ENCODE data around the gene BAK1. TPM values are rescaled to one million over a fixed set of nuclear protein-coding genes. Genes with fewer than 3 reads are reported as not detected.

Gene BAK1
- total RNA-seq, 1 donor = 13.8 TPM

DNA sequence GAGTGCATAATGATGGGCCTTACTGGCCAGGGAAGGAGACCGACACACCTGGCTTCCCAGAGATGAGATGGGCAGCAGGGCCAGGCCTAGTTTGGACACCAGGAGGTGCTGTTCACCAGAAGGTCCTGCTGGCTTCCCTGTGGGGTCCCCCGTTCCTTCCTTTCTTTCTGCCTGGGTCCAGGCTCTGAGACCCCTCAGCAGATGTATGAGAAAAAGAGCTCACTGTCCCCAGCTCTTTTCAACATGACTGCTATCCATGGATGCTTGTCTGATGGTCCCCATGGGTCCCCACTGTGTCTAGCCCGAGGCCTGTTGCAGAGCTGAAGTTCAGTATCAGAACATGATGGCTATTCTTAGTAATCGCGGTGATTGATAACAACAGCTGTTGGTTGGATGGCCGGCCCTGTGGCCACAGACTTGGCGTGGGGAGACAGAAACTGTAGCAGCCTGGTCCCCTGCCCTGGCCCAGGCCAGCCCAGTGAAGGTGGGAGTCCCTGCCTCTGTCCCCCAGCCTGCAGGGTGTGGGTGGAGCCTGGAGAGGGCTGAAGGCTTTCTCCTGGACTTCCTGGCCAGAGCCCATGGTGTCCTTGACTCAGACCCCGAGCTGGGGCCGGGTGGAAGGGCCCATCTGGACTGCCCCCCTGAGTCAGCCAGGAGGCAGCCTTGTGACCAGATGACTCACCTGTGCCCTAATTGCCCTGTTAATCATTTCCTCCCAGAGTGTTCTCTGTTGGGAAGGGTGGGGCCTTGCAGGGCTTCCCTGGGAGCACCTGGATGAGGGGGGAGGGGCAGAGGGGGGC is 9.9 kb upstream of the BAK1 start:
- H3K79me2 ChIP-seq (ENCODE audit: insufficient read depth, low read length) = no peaks in the 10 kb centered on the region
- no peaks in the 10 kb centered on the region for H3K36me3 ChIP-seq (ENCODE audit: insufficient read depth, low read length)
- H2AFZ ChIP-seq (ENCODE audit: low read length) = peak overlapping the region; percentile 82
- H3K4me3 ChIP-seq (ENCODE audit: insufficient read depth, low read length) = peak overlapping the region; percentile 14
- no peaks in the 10 kb centered on the region for H4K20me1 ChIP-seq (ENCODE audit: insufficient read depth, low read length)
- H3K27me3 ChIP-seq (ENCODE audit: insufficient read depth, low read length) = no peaks in the 10 kb centered on the region
- TF ChIP-seq, protein P1, sequence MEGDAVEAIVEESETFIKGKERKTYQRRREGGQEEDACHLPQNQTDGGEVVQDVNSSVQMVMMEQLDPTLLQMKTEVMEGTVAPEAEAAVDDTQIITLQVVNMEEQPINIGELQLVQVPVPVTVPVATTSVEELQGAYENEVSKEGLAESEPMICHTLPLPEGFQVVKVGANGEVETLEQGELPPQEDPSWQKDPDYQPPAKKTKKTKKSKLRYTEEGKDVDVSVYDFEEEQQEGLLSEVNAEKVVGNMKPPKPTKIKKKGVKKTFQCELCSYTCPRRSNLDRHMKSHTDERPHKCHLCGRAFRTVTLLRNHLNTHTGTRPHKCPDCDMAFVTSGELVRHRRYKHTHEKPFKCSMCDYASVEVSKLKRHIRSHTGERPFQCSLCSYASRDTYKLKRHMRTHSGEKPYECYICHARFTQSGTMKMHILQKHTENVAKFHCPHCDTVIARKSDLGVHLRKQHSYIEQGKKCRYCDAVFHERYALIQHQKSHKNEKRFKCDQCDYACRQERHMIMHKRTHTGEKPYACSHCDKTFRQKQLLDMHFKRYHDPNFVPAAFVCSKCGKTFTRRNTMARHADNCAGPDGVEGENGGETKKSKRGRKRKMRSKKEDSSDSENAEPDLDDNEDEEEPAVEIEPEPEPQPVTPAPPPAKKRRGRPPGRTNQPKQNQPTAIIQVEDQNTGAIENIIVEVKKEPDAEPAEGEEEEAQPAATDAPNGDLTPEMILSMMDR (IDR thresholded peaks at IDR 0.05; ENCODE audit: extremely low read depth, low read depth, low read length) = peak; percentile 96
- peaks cover 17% of the 10 kb centered on the region for H3K4me1 ChIP-seq (ENCODE audit: insufficient read depth, low read length)
- peak overlapping the region; percentile 63 for H3K4me2 ChIP-seq (ENCODE audit: insufficient read depth, low read length)
- H3K27ac ChIP-seq (ENCODE audit: low read depth, low read length) = peak overlapping the region; percentile 22
- no peaks in the 10 kb centered on the region for H3K9me3 ChIP-seq (ENCODE audit: low read depth, low read length)
- DNase-seq (ENCODE audit: insufficient read length, low spot score, missing footprints) = peak; percentile 98

DNA sequence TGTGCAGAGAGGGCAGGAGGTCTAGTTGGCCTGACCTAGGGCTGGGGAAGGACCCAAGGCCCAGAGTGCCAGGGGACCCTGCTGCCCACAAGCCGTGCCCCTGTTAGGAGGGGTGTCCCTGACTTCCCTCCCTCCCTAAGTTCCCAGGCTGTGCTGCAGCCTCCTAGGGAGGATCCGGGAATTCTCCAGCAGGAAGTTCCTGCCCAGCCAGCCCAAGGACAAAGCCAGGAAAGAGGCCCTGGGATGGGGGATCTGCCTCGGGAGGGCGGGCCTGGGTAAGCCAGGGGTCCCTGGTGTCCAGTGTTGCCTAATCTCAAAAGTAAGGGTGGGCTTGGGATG is 9.3 kb upstream of the BAK1 start:
- H3K27ac ChIP-seq (ENCODE audit: low read depth, low read length) = no peak overlapping the region
- no peak for DNase-seq (ENCODE audit: insufficient read length, low spot score, missing footprints)

DNA sequence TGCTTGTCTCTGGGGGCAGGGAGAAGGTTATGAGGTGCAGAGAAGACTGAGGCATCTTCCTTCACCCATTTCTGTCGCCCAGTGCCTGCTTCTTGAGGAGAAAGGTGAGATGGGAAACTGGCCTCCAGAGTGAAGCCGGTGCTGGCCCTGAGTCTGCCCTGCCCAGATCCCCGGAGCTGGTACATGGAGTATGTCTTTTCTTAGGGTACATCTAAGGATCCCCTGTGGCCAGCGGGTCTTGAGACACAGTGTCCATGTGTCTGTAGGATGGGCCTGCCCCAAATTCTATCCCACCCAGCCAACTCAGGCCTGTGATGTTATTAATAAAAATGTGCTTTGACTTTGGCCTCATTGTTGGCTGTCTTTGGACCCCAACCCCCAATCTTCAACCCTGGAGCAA is 8.8 kb upstream of the BAK1 start:
- Histone ChIP-seq H3K79me2 (ENCODE audit: insufficient read depth, low read length) (no peaks in the 10 kb centered on the region), H2AFZ (ENCODE audit: low read length) (no peak overlapping the region), H3K4me3 (ENCODE audit: insufficient read depth, low read length) (no peak overlapping the region), H3K27ac (ENCODE audit: low read depth, low read length) (no peak overlapping the region), H3K36me3 (ENCODE audit: insufficient read depth, low read length) (no peaks in the 10 kb centered on the region), H4K20me1 (ENCODE audit: insufficient read depth, low read length) (no peaks in the 10 kb centered on the region), H3K4me2 (ENCODE audit: insufficient read depth, low read length) (no peak overlapping the region), H3K4me1 (ENCODE audit: insufficient read depth, low read length) (peaks cover 17% of the 10 kb centered on the region), H3K9me3 (ENCODE audit: low read depth, low read length) (no peaks in the 10 kb centered on the region), H3K27me3 (ENCODE audit: insufficient read depth, low read length) (no peaks in the 10 kb centered on the region)
- TF ChIP-seq, protein P1 (IDR thresholded peaks at IDR 0.05; ENCODE audit: extremely low read depth, low read depth, low read length) = no peak
- peak; percentile 70 for DNase-seq (ENCODE audit: insufficient read length, low spot score, missing footprints)

More for the DNA sequence above, 9.3 kb upstream of the BAK1 start:
- no peaks in the 10 kb centered on the region for H3K9me3 ChIP-seq (ENCODE audit: low read depth, low read length)
- H3K4me2 ChIP-seq (ENCODE audit: insufficient read depth, low read length) = peak overlapping the region; percentile 63
- H4K20me1 ChIP-seq (ENCODE audit: insufficient read depth, low read length) = no peaks in the 10 kb centered on the region
- no peaks in the 10 kb centered on the region for H3K79me2 ChIP-seq (ENCODE audit: insufficient read depth, low read length)
- peaks cover 17% of the 10 kb centered on the region for H3K4me1 ChIP-seq (ENCODE audit: insufficient read depth, low read length)
- TF ChIP-seq, protein P1 (IDR thresholded peaks at IDR 0.05; ENCODE audit: extremely low read depth, low read depth, low read length) = no peak
- no peak overlapping the region for H3K4me3 ChIP-seq (ENCODE audit: insufficient read depth, low read length)
- H3K27me3 ChIP-seq (ENCODE audit: insufficient read depth, low read length) = no peaks in the 10 kb centered on the region
- H3K36me3 ChIP-seq (ENCODE audit: insufficient read depth, low read length) = no peaks in the 10 kb centered on the region
- no peak overlapping the region for H2AFZ ChIP-seq (ENCODE audit: low read length)

DNA sequence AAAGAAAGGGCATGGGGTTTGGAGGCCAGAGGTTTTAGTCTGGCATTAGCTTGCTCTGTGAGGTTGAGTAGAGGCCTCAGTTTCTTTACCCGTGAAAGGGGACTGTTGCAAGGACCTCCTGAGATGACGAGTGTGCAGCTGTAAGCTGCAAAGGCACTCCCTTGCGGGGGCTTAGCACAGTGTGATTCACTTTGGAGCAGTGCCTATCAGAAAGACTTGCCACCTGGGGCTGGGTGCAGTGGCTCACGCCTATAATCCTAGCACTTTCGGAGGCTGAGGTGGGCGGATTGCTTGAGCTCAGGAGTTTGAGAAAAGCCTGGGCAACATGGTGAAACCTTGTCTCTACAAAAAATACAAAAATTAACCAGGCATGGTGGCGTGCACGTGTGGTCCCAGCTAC is 7.5 kb upstream of the BAK1 start:
- no peaks in the 10 kb centered on the region for H3K36me3 ChIP-seq (ENCODE audit: insufficient read depth, low read length)
- H3K4me3 ChIP-seq (ENCODE audit: insufficient read depth, low read length) = no peak overlapping the region
- H3K4me1 ChIP-seq (ENCODE audit: insufficient read depth, low read length) = peaks cover 12% of the 10 kb centered on the region
- H3K4me2 ChIP-seq (ENCODE audit: insufficient read depth, low read length) = no peak overlapping the region
- DNase-seq (ENCODE audit: insufficient read length, low spot score, missing footprints) = peak; percentile 81
- no peaks in the 10 kb centered on the region for H3K79me2 ChIP-seq (ENCODE audit: insufficient read depth, low read length)
- TF ChIP-seq, protein P1 (IDR thresholded peaks at IDR 0.05; ENCODE audit: extremely low read depth, low read depth, low read length) = no peak
- H3K27me3 ChIP-seq (ENCODE audit: insufficient read depth, low read length) = no peaks in the 10 kb centered on the region
- H2AFZ ChIP-seq (ENCODE audit: low read length) = no peak overlapping the region
- no peaks in the 10 kb centered on the region for H4K20me1 ChIP-seq (ENCODE audit: insufficient read depth, low read length)
- H3K27ac ChIP-seq (ENCODE audit: low read depth, low read length) = no peak overlapping the region
- H3K9me3 ChIP-seq (ENCODE audit: low read depth, low read length) = no peaks in the 10 kb centered on the region

Data from osteoblast (primary cell).